GM23248 (cell line): ENCODE data around the gene PDE2A. TPM values are rescaled to one million over a fixed set of nuclear protein-coding genes. Genes with fewer than 3 reads are reported as not detected.

ENCODE experiments used
- DNase-seq: peaks from one replicate; pipeline ENCODE4 v3.0.0-alpha.2; 2015
- H2AFZ ChIP-seq: fragments of 200-600 bp; sonication (generic); 2 replicates; pipeline ENCODE4 v1.6.1; 2016; ENCODE audit warnings: antibody characterized with exemption
- H3F3A ChIP-seq: fragments of 200-600 bp; sonication (generic); 2 replicates; pipeline ENCODE4 v1.6.1; 2016; ENCODE audit warnings: mild to moderate bottlenecking, antibody characterized with exemption, mixed run types; ENCODE audit not compliant: insufficient read depth
- H3K27ac ChIP-seq: fragments of 200-600 bp; sonication (generic); 2 replicates; pipeline ENCODE4 v1.5.1; 2016; ENCODE audit warnings: mild to moderate bottlenecking
- H3K27me3 ChIP-seq: fragments of 200-600 bp; sonication (generic); replicated peaks from 2 replicates; pipeline ENCODE4 v1.6.1; 2016; ENCODE audit warnings: mild to moderate bottlenecking; ENCODE audit not compliant: insufficient read depth
- H3K36me3 ChIP-seq: fragments of 200-600 bp; sonication (generic); 2 replicates; pipeline ENCODE4 v1.6.1; 2016; ENCODE audit warnings: low read depth, mild to moderate bottlenecking
- H3K4me1 ChIP-seq: fragments of 200-600 bp; sonication (generic); 2 replicates; pipeline ENCODE4 v1.6.1; 2016; ENCODE audit warnings: mild to moderate bottlenecking; ENCODE audit not compliant: insufficient read depth
- H3K4me2 ChIP-seq: fragments of 200-600 bp; sonication (generic); one replicate; pipeline ENCODE4 v1.6.1; 2016; ENCODE audit warnings: mild to moderate bottlenecking; ENCODE audit not compliant: unreplicated experiment
- H3K4me3 ChIP-seq: fragments of 200-600 bp; sonication (generic); 2 replicates; pipeline ENCODE4 v1.5.1; 2016; ENCODE audit warnings: mild to moderate bottlenecking
- H3K79me2 ChIP-seq: fragments of 200-600 bp; sonication (generic); 2 replicates; pipeline ENCODE4 v1.6.1; 2016; ENCODE audit warnings: mild to moderate bottlenecking; ENCODE audit not compliant: insufficient read depth
- H3K9ac ChIP-seq: fragments of 200-600 bp; sonication (generic); 2 replicates; pipeline ENCODE4 v1.6.1; 2016; ENCODE audit warnings: mild to moderate bottlenecking
- H3K9me2 ChIP-seq: fragments of 200-600 bp; sonication (generic); 2 replicates; pipeline ENCODE4 v1.6.1; 2016; ENCODE audit warnings: mixed run types, mild to moderate bottlenecking, moderate library complexity; ENCODE audit not compliant: insufficient read depth
- H3K9me3 ChIP-seq: fragments of 200-600 bp; sonication (generic); one replicate; pipeline ENCODE4 v1.6.1; 2017; ENCODE audit warnings: low read depth
- H4K20me1 ChIP-seq: fragments of 200-600 bp; sonication (generic); 2 replicates; pipeline ENCODE4 v1.6.0; 2016; ENCODE audit not compliant: insufficient read depth
- EZH2 ChIP-seq: fragments of 200-600 bp; sonication (generic); IDR thresholded peaks from 2 replicates; pipeline ENCODE4 v1.6.1; 2018; ENCODE audit warnings: antibody characterized with exemption, mild to moderate bottlenecking; ENCODE audit not compliant: insufficient read depth, poor library complexity, severe bottlenecking
- EZH2phosphoT487 ChIP-seq: fragments of 200-600 bp; sonication (generic); IDR thresholded peaks from 2 replicates; pipeline ENCODE4 v1.6.1; 2018; ENCODE audit warnings: antibody characterized with exemption, moderate library complexity, mild to moderate bottlenecking, low read depth; ENCODE audit not compliant: insufficient read depth
- WGBS, 2 experiments: methylation state at CpG; one replicate each; pipeline ENCODE4 v1.1.6; 2015 to 2017; ENCODE audit warnings: low lambda C conversion rate in 2 of 2, low coverage in 1 of 2; ENCODE audit errors: missing lambda C conversion rate in 2 of 2; 5-methylcytosine and 5-hydroxymethylcytosine counted together
- in situ Hi-C: fragments of 300-500 bp; cut with MboI; formaldehyde crosslinking; loops from 2 replicates; pipeline ENCODE4 v1.15.0; 2020
- polyA plus RNA-seq: library from polyadenylated mRNA; unstranded; fragments of >200 nt; fragmentation: Nextera tagmentation; extraction: Ambion mirVana; gene quantifications from 2 replicates; pipeline ENCODE4 v1.2.1, GENCODE V29; 2016
- total RNA-seq: library from RNA; depleted of rRNA; stranded (reverse); fragments of >200 nt; shearing (Covaris generic); gene quantifications from 2 replicates; pipeline ENCODE4 v1.2.3, GENCODE V29; 2014

Gene PDE2A
- total and polyA plus RNA-seq, 2 experiments from 2014 or later, result 1.0 to 2.3 TPM

DNA sequence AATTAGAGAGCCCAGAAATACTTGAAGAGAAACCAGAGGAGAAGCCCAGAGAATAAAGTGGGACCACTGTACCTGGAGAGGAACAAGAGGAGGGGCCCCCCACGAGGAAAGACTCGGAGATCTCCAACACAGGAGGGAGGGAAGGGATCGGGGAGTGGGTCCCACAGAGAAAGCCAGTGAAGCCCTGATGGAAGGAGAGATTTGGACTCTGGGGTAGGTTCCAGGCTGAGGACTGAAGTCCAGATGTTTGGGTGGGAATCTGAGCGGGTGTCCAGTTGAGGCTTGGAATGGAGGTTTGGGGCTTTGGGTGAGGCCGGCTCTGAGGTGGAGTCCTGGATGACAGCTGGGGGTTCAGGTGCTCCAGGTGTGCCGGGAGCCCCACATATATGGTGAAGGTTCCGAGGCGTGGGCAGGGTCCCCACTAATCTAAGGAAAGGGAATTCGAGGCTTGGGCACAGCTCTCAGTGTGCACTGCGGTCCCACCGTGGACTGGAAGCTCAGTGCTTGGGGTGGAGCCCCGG, 32.6 kb downstream of the PDE2A start:
- no peaks in the 10 kb centered on the region; the same call in 1 of the 2 replicates for H3F3A ChIP-seq
- no peak overlapping the region for H3K9ac ChIP-seq
- peaks cover 23% of the 10 kb centered on the region for H3K27me3 ChIP-seq
- WGBS, 2 experiments, result 33% methylated on average over 12 of the region's 12 CpGs
- TF ChIP-seq EZH2phosphoT487, result no peak
- no peak for TF ChIP-seq EZH2
- in situ Hi-C loops, result no loop called here
- no peaks in the 10 kb centered on the region for H3K36me3 ChIP-seq
- H3K79me2 ChIP-seq, result no peaks in the 10 kb centered on the region
- no peak overlapping the region for H3K27ac ChIP-seq
- no peak overlapping the region for H3K4me3 ChIP-seq
- H4K20me1 ChIP-seq, result no peaks in the 10 kb centered on the region
- no peak overlapping the region for H2AFZ ChIP-seq
- peak overlapping the region; percentile 75 for H3K4me2 ChIP-seq
- H3K9me3 ChIP-seq, result no peaks in the 10 kb centered on the region
- DNase-seq, result no peak
- no peaks in the 10 kb centered on the region for H3K4me1 ChIP-seq
- no peaks in the 10 kb centered on the region for H3K9me2 ChIP-seq

DNA sequence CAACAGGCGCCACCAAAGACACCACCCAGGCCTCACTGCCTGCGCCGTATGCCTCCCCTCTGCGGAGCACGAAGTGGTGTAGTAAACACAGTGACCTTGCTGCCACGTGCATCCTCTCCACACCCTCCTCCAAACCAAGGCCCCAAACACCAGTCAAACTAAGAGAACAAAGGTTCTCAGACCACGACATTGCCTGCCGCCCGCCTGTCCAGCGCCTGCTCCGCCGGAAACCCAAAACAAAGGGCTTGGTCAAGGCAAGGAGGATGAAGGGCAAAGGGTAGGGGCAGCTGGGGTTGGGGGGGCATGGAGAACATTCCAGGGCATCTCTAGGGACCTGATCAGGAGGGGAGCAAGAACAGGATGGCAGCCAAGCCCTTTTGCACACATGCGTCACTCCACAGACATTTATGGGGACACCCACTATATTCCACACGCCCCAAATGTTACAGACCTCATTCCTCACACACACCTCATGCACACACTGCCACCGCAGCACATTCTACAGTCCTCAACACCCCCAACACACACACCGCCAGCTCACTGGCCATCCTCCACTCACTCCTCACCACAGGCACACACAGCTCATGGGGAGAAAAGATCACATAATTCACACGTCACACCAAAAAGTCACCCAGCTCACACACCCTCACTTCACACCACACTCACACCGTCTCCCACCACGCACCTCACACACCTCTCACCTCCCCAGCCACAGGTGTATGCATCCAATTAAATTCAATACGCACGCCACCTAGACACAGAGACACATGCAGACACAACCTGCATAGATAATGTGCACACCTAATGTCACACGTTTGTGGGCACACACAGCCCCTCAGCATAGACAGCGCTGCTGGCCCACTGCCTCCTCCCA, 34.5 kb downstream of the PDE2A start:
- no peak for TF ChIP-seq EZH2phosphoT487
- no peak overlapping the region for H3K9ac ChIP-seq
- no peaks in the 10 kb centered on the region for H3K9me2 ChIP-seq
- H2AFZ ChIP-seq, result no peak overlapping the region
- H3K4me1 ChIP-seq, result no peaks in the 10 kb centered on the region
- peaks cover 23% of the 10 kb centered on the region for H3K27me3 ChIP-seq
- H3K36me3 ChIP-seq, result no peaks in the 10 kb centered on the region
- 78 to 79% methylated on average over 23 of the region's 23 CpGs for WGBS, 2 experiments
- H4K20me1 ChIP-seq, result no peaks in the 10 kb centered on the region
- H3K27ac ChIP-seq, result no peak overlapping the region
- in situ Hi-C loops, result no loop called here
- no peaks in the 10 kb centered on the region for H3K79me2 ChIP-seq
- no peak overlapping the region for H3K4me2 ChIP-seq
- H3F3A ChIP-seq, result no peaks in the 10 kb centered on the region; the same call in 1 of the 2 replicates
- DNase-seq, result no peak
- no peaks in the 10 kb centered on the region for H3K9me3 ChIP-seq
- no peak overlapping the region for H3K4me3 ChIP-seq

DNA sequence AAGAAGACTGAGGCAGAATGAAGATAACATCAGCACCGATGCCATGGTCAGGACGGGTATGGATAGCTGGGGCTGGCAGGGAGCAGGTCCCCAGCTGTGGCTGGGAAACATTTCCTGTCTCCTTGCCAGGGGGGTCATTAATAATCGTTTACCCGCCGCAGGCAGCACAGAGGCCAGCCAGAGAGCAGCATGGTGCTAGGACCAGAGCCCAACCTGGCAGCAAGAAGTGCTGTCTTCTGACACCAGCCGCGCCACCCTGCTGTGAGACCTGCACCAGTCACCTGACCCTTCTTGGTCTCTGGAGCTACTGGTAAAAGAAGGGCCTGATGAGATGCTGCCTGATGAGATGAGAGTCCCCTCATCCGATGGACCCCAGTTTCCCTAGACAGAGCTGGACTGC, 36.3 kb downstream of the PDE2A start:
- Histone ChIP-seq H3K9me2 (no peaks in the 10 kb centered on the region), H3F3A (no peaks in the 10 kb centered on the region), H3K4me3 (no peak overlapping the region), H3K27ac (no peak overlapping the region), H3K9ac (no peak overlapping the region), H4K20me1 (no peaks in the 10 kb centered on the region), H3K36me3 (no peaks in the 10 kb centered on the region), H3K27me3 (peaks cover 23% of the 10 kb centered on the region), H3K4me2 (no peak overlapping the region), H2AFZ (no peak overlapping the region), H3K4me1 (no peaks in the 10 kb centered on the region), H3K9me3 (no peaks in the 10 kb centered on the region), H3K79me2 (no peaks in the 10 kb centered on the region)
- TF ChIP-seq EZH2 (no peak), EZH2phosphoT487 (no peak)
- no peak for DNase-seq
- 37 to 47% methylated on average over 8 of the region's 8 CpGs for WGBS, 2 experiments
- in situ Hi-C loops, result no loop called here

DNA sequence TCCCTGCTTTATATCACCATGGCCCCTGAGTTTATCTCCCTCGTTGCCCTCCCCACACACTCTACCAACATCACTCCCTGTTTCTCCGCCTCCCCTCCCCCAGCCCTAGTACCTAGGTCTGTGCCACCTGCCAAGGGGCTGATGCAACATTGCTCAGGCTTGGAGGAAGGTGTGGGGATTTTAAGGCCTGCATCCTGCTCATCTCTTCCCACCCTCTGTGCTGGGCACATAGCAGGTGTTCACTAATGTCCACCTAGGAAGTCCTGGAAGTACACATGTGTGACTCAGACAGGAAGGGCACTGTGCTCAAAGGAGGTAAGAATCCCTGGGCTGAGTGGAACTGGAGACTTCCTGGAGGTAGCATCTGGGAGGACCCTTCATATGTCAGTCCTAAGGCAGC, 37.0 kb downstream of the PDE2A start:
- no peak overlapping the region for H3K27ac ChIP-seq
- H2AFZ ChIP-seq, result no peak overlapping the region
- WGBS, 2 experiments, result 76% methylated on average over 2 of the region's 2 CpGs
- no peaks in the 10 kb centered on the region for H3K9me3 ChIP-seq
- H3K79me2 ChIP-seq, result no peaks in the 10 kb centered on the region
- TF ChIP-seq EZH2, result no peak
- no peaks in the 10 kb centered on the region for H3K9me2 ChIP-seq
- in situ Hi-C loops, result no loop called here
- no peak overlapping the region for H3K9ac ChIP-seq
- no peak overlapping the region for H3K4me3 ChIP-seq
- H3K36me3 ChIP-seq, result no peaks in the 10 kb centered on the region
- peaks cover 23% of the 10 kb centered on the region for H3K27me3 ChIP-seq
- H4K20me1 ChIP-seq, result no peaks in the 10 kb centered on the region
- no peaks in the 10 kb centered on the region for H3K4me1 ChIP-seq
- no peak overlapping the region for H3K4me2 ChIP-seq
- no peak for DNase-seq
- H3F3A ChIP-seq, result no peaks in the 10 kb centered on the region
